HepG2 (cell line): ENCODE results near the gene PSMA4. TPM values are rescaled to one million over a fixed set of nuclear protein-coding genes. Genes with fewer than 3 reads are reported as not detected.

ENCODE experiments used
- DRAP1 ChIP-seq: IDR thresholded peaks from 2 replicates; pipeline ENCODE4 v1.6.1; 2016; ENCODE audit warnings: missing genetic modification reagents, missing compliant biosample characterization
- DZIP1 ChIP-seq: sonication (generic); formaldehyde crosslinking; IDR thresholded peaks from 2 replicates; pipeline ENCODE4 v1.5.0; 2020; ENCODE audit warnings: mild to moderate bottlenecking, missing genetic modification reagents
- GABPA ChIP-seq, 2 experiments: IDR thresholded peaks; 2 replicates each; pipeline ENCODE4 v1.6.1; 2011 to 2016; ENCODE audit warnings: low read depth in 2 of 2, low read length in 1 of 2, missing biosample characterization in 1 of 2, missing genetic modification characterization in 1 of 2
- HIVEP1 ChIP-seq: sonication (generic); formaldehyde crosslinking; IDR thresholded peaks from 2 replicates; pipeline ENCODE4 v1.4.0; 2020; ENCODE audit warnings: mild to moderate bottlenecking, missing genetic modification reagents
- HNF4G ChIP-seq, 2 experiments: sonication (generic) in 1 of 2; formaldehyde crosslinking in 1 of 2; IDR thresholded peaks; 2 replicates each; pipeline versions ENCODE4 v1.4.0 to v1.6.1; 2011 to 2020; ENCODE audit warnings: borderline replicate concordance in 2 of 2, low read depth in 2 of 2, mild to moderate bottlenecking in 2 of 2, low read length in 1 of 2, missing genetic modification reagents in 1 of 2, moderate library complexity in 1 of 2
- HOXA5 ChIP-seq: sonication (generic); formaldehyde crosslinking; IDR thresholded peaks from 2 replicates; pipeline ENCODE4 v1.4.0; 2020; ENCODE audit warnings: missing genetic modification reagents
- KDM1A ChIP-seq: IDR thresholded peaks from 2 replicates; pipeline ENCODE4 v1.6.1; 2016; ENCODE audit warnings: missing compliant biosample characterization
- NCOR1 ChIP-seq: fragments of 200-600 bp; sonication (generic); IDR thresholded peaks from 2 replicates; pipeline ENCODE4 v1.7.0; 2017; ENCODE audit warnings: antibody characterized with exemption, low read length, borderline replicate concordance
- NFKBIZ ChIP-seq: IDR thresholded peaks from 2 replicates; pipeline ENCODE4 v1.6.1; 2018; ENCODE audit warnings: missing genetic modification reagents, missing compliant biosample characterization
- PRPF4 ChIP-seq: fragments of 200-400 bp; formaldehyde crosslinking; IDR thresholded peaks from 2 replicates; pipeline ENCODE4 v1.6.1; 2016; ENCODE audit warnings: low read length, low read depth; ENCODE audit not compliant: poor library complexity, severe bottlenecking
- PTBP1 ChIP-seq: fragments of 200-400 bp; formaldehyde crosslinking; IDR thresholded peaks from 2 replicates; pipeline ENCODE4 v1.6.1; 2018; ENCODE audit warnings: low read length, low read depth; ENCODE audit not compliant: poor library complexity, severe bottlenecking
- SAP130 ChIP-seq: IDR thresholded peaks from 2 replicates; pipeline ENCODE4 v1.6.1; 2016; ENCODE audit warnings: low read depth
- U2AF1 ChIP-seq: fragments of 200-400 bp; formaldehyde crosslinking; optimal IDR thresholded peaks from 2 replicates; pipeline ENCODE3; 2017; ENCODE audit warnings: mild to moderate bottlenecking, low read depth, low read length
- YEATS2 ChIP-seq: sonication (generic); formaldehyde crosslinking; IDR thresholded peaks from 2 replicates; pipeline ENCODE4 v1.4.0; 2020; ENCODE audit warnings: missing genetic modification reagents, borderline replicate concordance
- ZC3H13 ChIP-seq: sonication (generic); formaldehyde crosslinking; IDR thresholded peaks from 2 replicates; pipeline ENCODE4 v1.8.1; 2023; ENCODE audit warnings: mild to moderate bottlenecking, missing genetic modification reagents, moderate library complexity
- ZMYM4 ChIP-seq: sonication (generic); formaldehyde crosslinking; IDR thresholded peaks from 2 replicates; pipeline ENCODE4 v1.8.1; 2023; ENCODE audit warnings: mild to moderate bottlenecking, missing genetic modification reagents
- ZNF263 ChIP-seq: sonication (generic); formaldehyde crosslinking; IDR thresholded peaks from 2 replicates; pipeline ENCODE4 v1.4.0; 2020; ENCODE audit warnings: missing genetic modification reagents
- ZNF644 ChIP-seq: IDR thresholded peaks from 2 replicates; pipeline ENCODE4 v1.6.1; 2016; ENCODE audit warnings: low read depth
- ZNF776 ChIP-seq: sonication (generic); formaldehyde crosslinking; IDR thresholded peaks from 2 replicates; pipeline ENCODE4 v1.4.0; 2020; ENCODE audit warnings: mild to moderate bottlenecking, missing genetic modification reagents
- ZSCAN31 ChIP-seq: sonication (generic); formaldehyde crosslinking; IDR thresholded peaks from 2 replicates; pipeline ENCODE4 v1.5.0; 2020; ENCODE audit warnings: low read depth, mild to moderate bottlenecking, missing genetic modification reagents
- polyA plus RNA-seq, 8 experiments: library from polyadenylated mRNA; depleted of rRNA in 3 of 8; stranded (reverse) in 7 of 8; unstranded in 1 of 8; fragments of >200 nt; fragmentation: Illumina TruSeq in 4 of 8; extraction: Trizol in 4 of 8; gene quantifications; 2 replicates each; pipeline versions ENCODE4 v1.2.1 to v1.2.3, GENCODE V29; 2011 to 2016; ENCODE audit warnings: low read depth in 4 of 8, missing spikeins in 1 of 8, mixed read lengths in 1 of 8; ENCODE audit not compliant: insufficient read depth in 1 of 8
- total RNA-seq, 5 experiments: library from RNA; depleted of rRNA; stranded (reverse); fragments of >200 nt; fragmentation: Illumina TruSeq; extraction: Trizol; gene quantifications; 2 replicates each; pipeline ENCODE4 v1.2.3, GENCODE V29; 2016; ENCODE audit warnings: low read depth in 1 of 5
- TF ChIP-seq, protein P1 (sequence below): sonication (generic); formaldehyde crosslinking; IDR thresholded peaks from 2 replicates; pipeline ENCODE4 v1.4.0; 2020; ENCODE audit warnings: missing genetic modification reagents

Gene PSMA4
- total and polyA plus RNA-seq, 2 of the 13 experiments (the other 11 are each of a cell fraction or from before 2014, with no cell fraction given), result 202 to 404 TPM

- no peak for TF ChIP-seq HNF4G (IDR thresholded peaks at IDR 0.05; ENCODE audit: borderline replicate concordance, low read depth, low read length)
- peak; percentile 61; the same call in 1 of the 2 replicates for TF ChIP-seq HNF4G (CRISPR knock-in tag; IDR thresholded peaks at IDR 0.05; ENCODE audit: borderline replicate concordance, low read depth)
- peak; percentile 74 for TF ChIP-seq ZNF263 (CRISPR knock-in tag)
- TF ChIP-seq YEATS2 (CRISPR knock-in tag), result peak; percentile 67
- no peak for TF ChIP-seq HOXA5 (CRISPR knock-in tag)
- TF ChIP-seq DRAP1 (CRISPR knock-in tag), result peak; percentile 91
- no peak for TF ChIP-seq U2AF1
- TF ChIP-seq NCOR1, result no peak
- no peak for TF ChIP-seq ZNF776 (CRISPR knock-in tag)
- no peak for TF ChIP-seq KDM1A (CRISPR knock-in tag)
- TF ChIP-seq NFKBIZ, result no peak
- TF ChIP-seq SAP130, result peak; percentile 79
- TF ChIP-seq ZNF644, result no peak
- peak; percentile 84; the same call in 1 of the 2 replicates for TF ChIP-seq ZC3H13 (CRISPR knock-in tag)
- no peak for TF ChIP-seq GABPA (IDR thresholded peaks at IDR 0.05; ENCODE audit: low read depth, low read length)
- TF ChIP-seq GABPA (CRISPR knock-in tag; IDR thresholded peaks at IDR 0.05; ENCODE audit: low read depth), result peak; percentile 61
- no peak for TF ChIP-seq PTBP1
- TF ChIP-seq PRPF4, result no peak
- TF ChIP-seq HIVEP1, result no peak
- TF ChIP-seq ZSCAN31 (CRISPR knock-in tag), result peak; percentile 83
- peak; percentile 76 for TF ChIP-seq ZMYM4 (CRISPR knock-in tag)
- TF ChIP-seq DZIP1 (CRISPR knock-in tag), result 0 out of 2 replicates have a peak, but pooled peaks have one; percentile 56
- TF ChIP-seq, protein P1, sequence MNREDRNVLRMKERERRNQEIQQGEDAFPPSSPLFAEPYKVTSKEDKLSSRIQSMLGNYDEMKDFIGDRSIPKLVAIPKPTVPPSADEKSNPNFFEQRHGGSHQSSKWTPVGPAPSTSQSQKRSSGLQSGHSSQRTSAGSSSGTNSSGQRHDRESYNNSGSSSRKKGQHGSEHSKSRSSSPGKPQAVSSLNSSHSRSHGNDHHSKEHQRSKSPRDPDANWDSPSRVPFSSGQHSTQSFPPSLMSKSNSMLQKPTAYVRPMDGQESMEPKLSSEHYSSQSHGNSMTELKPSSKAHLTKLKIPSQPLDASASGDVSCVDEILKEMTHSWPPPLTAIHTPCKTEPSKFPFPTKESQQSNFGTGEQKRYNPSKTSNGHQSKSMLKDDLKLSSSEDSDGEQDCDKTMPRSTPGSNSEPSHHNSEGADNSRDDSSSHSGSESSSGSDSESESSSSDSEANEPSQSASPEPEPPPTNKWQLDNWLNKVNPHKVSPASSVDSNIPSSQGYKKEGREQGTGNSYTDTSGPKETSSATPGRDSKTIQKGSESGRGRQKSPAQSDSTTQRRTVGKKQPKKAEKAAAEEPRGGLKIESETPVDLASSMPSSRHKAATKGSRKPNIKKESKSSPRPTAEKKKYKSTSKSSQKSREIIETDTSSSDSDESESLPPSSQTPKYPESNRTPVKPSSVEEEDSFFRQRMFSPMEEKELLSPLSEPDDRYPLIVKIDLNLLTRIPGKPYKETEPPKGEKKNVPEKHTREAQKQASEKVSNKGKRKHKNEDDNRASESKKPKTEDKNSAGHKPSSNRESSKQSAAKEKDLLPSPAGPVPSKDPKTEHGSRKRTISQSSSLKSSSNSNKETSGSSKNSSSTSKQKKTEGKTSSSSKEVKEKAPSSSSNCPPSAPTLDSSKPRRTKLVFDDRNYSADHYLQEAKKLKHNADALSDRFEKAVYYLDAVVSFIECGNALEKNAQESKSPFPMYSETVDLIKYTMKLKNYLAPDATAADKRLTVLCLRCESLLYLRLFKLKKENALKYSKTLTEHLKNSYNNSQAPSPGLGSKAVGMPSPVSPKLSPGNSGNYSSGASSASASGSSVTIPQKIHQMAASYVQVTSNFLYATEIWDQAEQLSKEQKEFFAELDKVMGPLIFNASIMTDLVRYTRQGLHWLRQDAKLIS, result no peak; the same call in 1 of the 2 replicates
Measured at GRCh38 chr15:78540141-78540870, at the start of gene PSMA4 (continued).
